HEK293T (cell line): Measurements from ENCODE around the gene CDH6.

Source experiments
- BHLHE40 ChIP-seq: fragments of 450-650 bp; IDR thresholded peaks from 2 replicates; pipeline ENCODE4 v1.6.1; 2016; ENCODE audit warnings: mild to moderate bottlenecking, moderate library complexity, borderline replicate concordance
- ELF4 ChIP-seq: fragments of 450-650 bp; IDR thresholded peaks from 2 replicates; pipeline ENCODE4 v1.6.1; 2017; ENCODE audit warnings: antibody characterized with exemption
- FOXA1 ChIP-seq: fragments of 450-650 bp; IDR thresholded peaks from 2 replicates; pipeline ENCODE4 v1.6.1; 2016; ENCODE audit warnings: mild to moderate bottlenecking
- FOXK2 ChIP-seq: fragments of 450-650 bp; IDR thresholded peaks from 2 replicates; pipeline ENCODE4 v1.6.1; 2016; ENCODE audit warnings: mild to moderate bottlenecking
- L3MBTL2 ChIP-seq: fragments of 450-650 bp; conservative IDR thresholded peaks from 2 replicates; pipeline ENCODE4 v1.6.1; 2016; ENCODE audit warnings: mild to moderate bottlenecking
- SP1 ChIP-seq: fragments of 450-650 bp; IDR thresholded peaks from 2 replicates; pipeline ENCODE4 v1.6.1; 2017

- TF ChIP-seq SP1 (no peak), L3MBTL2 (no peak), BHLHE40 (no peak), ELF4 (no peak), FOXA1 (no peak), FOXK2 (no peak)
Measured at GRCh38 chr5:31232273-31232888, 38.9 kb downstream of the CDH6 start.
